Measurements from ENCODE around the gene KMT5C.

KMT5C gene

GRCh38 chr19:55362174-55362989 is 22.7 kb downstream of the KMT5C start:
- H3K4me3 ChIP-seq (ENCODE audit: low read length), result no peak overlapping the region
- no peak for DNase-seq (ENCODE audit: low read depth, low spot score)

DNA sequence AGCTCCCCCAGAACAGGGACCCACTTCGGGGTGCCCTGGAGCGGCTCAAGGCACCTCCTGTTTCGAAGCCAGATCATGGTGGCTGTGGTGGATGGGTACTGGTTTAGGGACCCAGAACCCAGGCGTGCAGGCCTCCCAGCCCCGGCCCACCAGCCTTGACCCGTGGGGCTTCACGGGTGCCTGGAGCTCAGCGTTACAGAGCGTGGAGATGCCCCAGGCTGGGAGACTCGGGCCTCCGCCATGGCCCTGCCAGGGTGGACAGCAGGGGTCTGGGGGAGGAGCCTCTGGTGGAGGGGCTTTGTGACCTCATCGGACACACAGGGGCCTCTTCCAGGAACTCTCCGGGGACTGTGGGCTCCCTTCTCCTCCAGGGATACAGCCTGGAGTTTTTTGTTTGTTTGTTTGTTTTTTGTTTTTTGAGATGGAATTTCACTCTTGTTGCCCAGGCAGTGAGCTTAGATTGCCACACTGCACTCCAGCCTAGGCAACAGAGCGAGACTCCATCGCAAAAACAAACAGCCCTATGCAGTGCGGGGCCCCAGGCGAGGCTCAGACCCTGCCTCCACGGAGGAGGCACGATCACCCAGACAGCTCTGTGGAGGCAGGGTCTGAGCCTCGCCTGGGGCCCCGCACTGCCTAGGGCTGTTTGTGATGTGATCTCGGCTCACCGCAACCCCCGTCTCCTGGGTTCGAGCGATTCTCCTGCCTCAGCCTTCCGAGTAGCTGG is 23.5 kb downstream of the KMT5C start, which contains the start of gene GARIN5B:
TSS of gene GARIN5B (minus strand) at position 271 of the 727 bp plus-strand sequence. CDS start at position 77, 194 bp downstream.
- DNase-seq (ENCODE audit: low read depth, low spot score), result no peak
- H3K4me3 ChIP-seq (ENCODE audit: low read length), result no peak within 1 kb of the TSS

GRCh38 chr19:55365245-55365644 is 25.6 kb downstream of the KMT5C start:
- DNase-seq (ENCODE audit: low read depth, low spot score), result no peak
- no peak overlapping the region for H3K4me3 ChIP-seq (ENCODE audit: low read length)

GRCh38 chr19:55365964-55366363 is 26.3 kb downstream of the KMT5C start:
- no peak for DNase-seq (ENCODE audit: low read depth, low spot score)
- no peak overlapping the region for H3K4me3 ChIP-seq (ENCODE audit: low read length)

GRCh38 chr19:55366790-55367189 is 27.1 kb downstream of the KMT5C start:
- no peak for DNase-seq (ENCODE audit: low read depth, low spot score)
- no peak overlapping the region for H3K4me3 ChIP-seq (ENCODE audit: low read length)

DNA sequence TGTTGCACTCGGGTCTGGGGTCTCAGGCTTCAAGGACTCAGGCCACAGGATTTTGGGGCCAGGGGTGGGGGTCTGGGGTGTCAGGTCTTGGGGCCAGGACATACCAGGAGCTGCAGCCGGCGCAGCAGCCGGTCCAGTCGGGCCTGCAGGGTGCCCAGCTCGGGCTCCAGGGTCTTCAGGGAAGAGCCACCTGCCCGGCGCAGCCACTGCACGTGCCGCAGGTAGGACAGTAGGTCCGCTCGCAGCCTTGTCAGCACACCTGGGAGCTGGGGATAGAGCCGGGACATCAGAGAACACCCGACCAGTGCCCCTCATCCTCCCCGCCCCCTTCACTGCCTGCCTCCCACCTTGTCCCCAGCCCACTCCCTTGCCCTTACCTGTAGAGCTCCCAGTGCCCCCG is 28.4 kb downstream of the KMT5C start:
- DNase-seq (ENCODE audit: low read depth, low spot score), result no peak
- H3K4me3 ChIP-seq (ENCODE audit: low read length), result no peak overlapping the region

GRCh38 chr19:55368701-55369563 is 29.3 kb downstream of the KMT5C start:
- H3K4me3 ChIP-seq (ENCODE audit: low read length), result no peak overlapping the region
- DNase-seq (ENCODE audit: low read depth, low spot score), result no peak

DNA sequence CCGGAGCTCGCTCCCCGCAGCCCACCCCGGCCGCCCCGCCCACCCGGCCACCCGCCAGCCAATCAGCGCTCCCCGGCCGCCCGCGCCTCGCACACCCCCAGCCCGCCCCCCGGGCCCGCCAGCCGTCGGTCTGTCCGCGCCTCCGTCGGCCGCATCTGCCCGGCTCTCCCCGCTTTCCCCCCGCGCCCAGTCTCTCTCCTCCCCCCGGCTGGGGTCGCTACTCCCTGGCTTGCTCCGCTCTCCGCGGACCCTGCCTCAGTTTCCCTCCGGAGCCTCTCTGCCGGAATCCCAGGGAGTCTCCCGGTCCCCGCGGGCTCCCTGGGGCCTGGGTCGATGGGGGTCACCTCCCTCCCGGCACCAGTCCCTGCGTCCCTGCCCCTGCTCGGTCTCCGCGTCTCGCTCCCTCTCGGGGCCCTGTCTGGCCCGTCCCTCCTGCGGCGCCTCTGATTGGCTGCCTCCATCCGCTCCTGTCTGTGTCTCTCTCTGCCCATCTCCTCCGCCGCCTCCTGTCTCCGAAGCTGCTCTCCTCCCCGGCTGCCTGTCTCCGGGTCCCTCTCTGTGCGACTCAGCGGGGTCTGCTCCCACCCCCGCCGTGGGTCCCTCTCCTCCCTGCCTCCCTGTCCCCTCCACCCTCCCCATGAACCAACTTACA is 30.1 kb downstream of the KMT5C start:
- DNase-seq (ENCODE audit: low read depth, low spot score), result no peak
- H3K4me3 ChIP-seq (ENCODE audit: low read length), result no peak overlapping the region

DNA sequence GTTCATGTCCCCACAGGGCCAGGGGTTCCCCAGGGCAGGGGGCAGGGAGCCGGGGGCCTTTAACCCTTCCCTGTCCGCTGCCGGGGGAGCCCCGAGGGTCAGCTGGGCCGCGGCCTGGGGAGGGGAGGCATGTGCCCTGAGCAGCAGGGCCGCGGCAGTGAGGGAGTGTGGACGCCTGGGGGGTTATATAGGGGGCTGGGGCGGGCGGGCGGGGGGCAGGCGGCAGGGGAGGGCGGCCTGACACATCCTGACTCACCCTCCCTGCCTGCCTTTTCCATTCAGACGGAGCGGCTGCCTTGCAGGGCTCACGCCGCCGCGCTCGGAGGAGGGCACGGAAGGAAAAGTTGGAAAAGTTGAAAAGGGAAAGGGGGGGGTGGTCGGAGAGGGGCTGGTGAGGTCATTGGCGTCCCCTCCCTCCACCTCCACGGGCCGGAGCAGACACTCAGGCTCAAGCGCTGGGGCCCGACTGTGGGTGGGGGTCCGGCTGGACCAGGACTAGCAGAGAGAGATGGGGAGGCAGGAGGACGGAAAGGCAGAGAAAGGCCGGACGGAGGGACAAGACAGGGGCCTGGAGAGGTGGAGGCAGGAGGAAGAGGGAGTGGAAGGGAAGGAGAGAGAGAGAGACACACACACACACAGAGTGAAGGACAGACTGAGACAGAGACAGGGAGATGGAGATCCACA is 30.8 kb downstream of the KMT5C start, which contains the start of gene IL11:
TSS of gene IL11 (minus strand) at position 159 of the 684 bp plus-strand sequence. CDS start at position 6, 153 bp downstream.
- no peak within 1 kb of the TSS for H3K4me3 ChIP-seq (ENCODE audit: low read length)
- DNase-seq (ENCODE audit: low read depth, low spot score), result no peak

GRCh38 chr19:55372316-55373081 is 32.8 kb downstream of the KMT5C start:
- H3K4me3 ChIP-seq (ENCODE audit: low read length), result no peak overlapping the region
- no peak for DNase-seq (ENCODE audit: low read depth, low spot score)

DNA sequence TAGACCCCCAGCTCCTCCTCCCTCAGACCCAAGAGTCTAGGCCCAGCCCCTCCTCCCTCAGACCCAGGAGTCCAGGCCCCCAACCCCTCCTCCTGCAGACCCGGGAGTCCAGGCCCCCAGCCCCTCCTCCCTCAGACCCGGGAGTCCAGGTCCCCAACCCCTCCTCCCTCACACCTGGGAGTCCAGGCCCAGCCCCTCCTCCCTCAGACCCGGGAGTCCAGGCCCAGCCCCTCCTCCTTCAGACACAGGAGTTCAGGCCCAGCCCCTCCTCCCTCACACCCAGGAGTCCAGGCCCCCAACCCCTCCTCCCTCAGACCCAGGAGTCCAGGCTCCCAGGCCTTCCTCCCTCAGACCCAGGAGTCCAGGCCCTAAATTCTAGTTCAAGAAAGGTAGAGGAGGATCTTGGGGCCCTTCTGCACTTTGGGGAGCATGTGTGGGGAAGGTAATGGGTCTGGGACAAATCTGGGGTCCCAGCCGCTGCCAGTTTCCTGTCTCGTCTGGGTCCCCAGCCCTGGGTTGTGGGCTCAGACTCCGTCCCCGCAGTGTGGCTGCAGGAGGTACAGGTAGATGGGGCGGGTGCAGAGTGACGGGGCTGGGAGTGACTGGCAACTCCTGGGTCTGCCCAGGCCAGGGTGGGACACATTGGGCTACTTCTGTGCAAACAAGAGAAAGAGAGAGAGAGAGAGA is 33.8 kb downstream of the KMT5C start:
- no peak overlapping the region for H3K4me3 ChIP-seq (ENCODE audit: low read length)

DNA sequence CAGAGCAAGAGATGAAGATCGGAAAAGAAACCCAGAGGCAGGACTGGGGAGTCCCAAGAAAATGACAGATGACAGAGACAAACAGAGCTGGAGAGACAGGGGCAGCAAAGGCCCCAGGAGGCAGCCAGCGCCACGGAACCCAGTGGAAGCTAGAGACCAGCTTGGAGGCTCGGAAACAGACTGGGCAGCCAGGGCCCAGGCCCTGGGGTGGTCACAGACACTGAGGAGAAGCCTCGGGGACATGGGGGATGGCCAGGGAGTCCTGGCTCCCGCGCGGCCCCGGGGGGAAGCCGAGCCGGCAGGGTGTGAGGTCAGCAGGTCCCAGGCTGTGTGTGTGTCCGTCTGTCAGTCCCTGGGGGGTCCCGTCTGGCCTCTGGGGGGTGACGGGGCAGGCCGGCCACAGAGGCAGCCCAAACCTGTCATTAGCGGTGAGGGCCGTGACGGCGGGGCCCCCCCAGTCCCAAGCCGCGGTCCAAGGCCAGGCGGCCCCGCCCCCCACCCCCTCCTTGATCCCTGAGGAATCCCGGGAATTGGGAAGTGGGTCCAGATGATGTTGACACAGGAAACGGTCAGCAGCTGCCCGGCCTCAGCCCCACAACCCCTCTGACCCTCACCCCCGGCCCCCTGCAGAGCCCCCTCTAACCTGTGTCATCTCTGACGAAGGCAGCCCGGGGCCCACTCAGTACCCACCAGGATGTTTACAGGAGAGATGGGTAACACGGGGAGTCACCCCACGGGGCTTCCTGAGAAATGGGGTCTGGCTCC is 34.5 kb downstream of the KMT5C start:
- no peak for DNase-seq (ENCODE audit: low read depth, low spot score)
- no peak overlapping the region for H3K4me3 ChIP-seq (ENCODE audit: low read length)

More for the DNA sequence above, 33.8 kb downstream of the KMT5C start:
- DNase-seq (ENCODE audit: low read depth, low spot score), result no peak

GRCh38 chr19:55376241-55376933 is 36.7 kb downstream of the KMT5C start, which contains the start of gene TMEM190:
Gene TMEM190 (plus strand): TSS chr19:55376826. CDS start chr19:55376854, 28 bp downstream.
- DNase-seq (ENCODE audit: low read depth, low spot score), result no peak

DNA sequence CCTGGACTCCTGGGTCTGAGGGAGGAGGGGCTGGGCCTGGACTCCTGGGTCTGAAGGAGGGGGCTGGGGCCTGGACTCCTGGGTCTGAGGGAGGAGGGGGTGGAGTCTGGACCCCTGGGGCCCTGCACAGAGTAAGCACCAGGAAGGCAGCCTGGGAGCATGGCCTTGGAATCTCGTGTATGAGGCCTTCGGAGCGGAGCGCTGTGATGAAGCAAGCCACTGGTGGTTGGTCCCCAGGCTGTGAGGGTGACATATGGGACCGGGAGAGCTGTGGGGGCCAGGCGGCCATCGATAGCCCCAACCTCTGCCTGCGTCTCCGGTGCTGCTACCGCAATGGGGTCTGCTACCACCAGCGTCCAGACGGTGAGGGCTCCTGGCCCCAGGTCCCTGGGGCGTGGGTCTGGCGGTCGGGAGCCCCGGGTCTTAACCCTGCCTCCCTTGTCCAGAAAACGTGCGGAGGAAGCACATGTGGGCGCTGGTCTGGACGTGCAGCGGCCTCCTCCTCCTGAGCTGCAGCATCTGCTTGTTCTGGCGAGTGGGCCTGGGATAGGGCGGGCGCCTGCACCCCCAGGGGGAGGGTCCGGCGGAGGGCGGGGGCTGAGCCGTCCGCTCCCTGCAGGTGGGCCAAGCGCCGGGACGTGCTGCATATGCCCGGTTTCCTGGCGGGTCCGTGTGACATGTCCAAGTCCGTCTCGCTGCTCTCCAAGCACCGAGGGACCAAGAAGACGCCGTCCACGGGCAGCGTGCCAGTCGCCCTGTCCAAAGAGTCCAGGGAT is 37.9 kb downstream of the KMT5C start:
- H3K4me3 ChIP-seq (ENCODE audit: low read length), result no peak overlapping the region

More at GRCh38 chr19:55376241-55376933, 36.7 kb downstream of the KMT5C start, which contains the start of gene TMEM190:
- H3K4me3 ChIP-seq (ENCODE audit: low read length), result no peak within 1 kb of the TSS

GRCh38 chr19:55379174-55379573 is 39.5 kb downstream of the KMT5C start:
- DNase-seq (ENCODE audit: low read depth, low spot score), result no peak
- H3K4me3 ChIP-seq (ENCODE audit: low read length), result no peak overlapping the region

More for the DNA sequence above, 37.9 kb downstream of the KMT5C start:
- DNase-seq (ENCODE audit: low read depth, low spot score), result no peak
